Gastrocnemius medialis (tissue), 4 donors: ENCODE results near the gene MGST2.

Experiments used
- POLR2A ChIP-seq, 2 donors: fragments of 450-650 bp; IDR thresholded peaks; one replicate each; pipeline ENCODE4 v1.6.1; 2017; ENCODE audit warnings: antibody characterized with exemption in 2 of 2, mild to moderate bottlenecking in 2 of 2, moderate library complexity in 2 of 2
- TF ChIP-seq, protein P1 (sequence below), 5 experiments: fragments of 450-650 bp in 3 of 5; fragments of 200-600 bp in 2 of 5; sonication (generic) in 2 of 5; IDR thresholded peaks in 4 of 5; conservative IDR thresholded peaks in 1 of 5; 1 replicate in 4 of 5; 2 replicates in 1 of 5; pipeline ENCODE4 v1.5.1; 2016 to 2019; ENCODE audit warnings: antibody characterized with exemption in 5 of 5, mild to moderate bottlenecking in 3 of 5, moderate library complexity in 3 of 5

DNA sequence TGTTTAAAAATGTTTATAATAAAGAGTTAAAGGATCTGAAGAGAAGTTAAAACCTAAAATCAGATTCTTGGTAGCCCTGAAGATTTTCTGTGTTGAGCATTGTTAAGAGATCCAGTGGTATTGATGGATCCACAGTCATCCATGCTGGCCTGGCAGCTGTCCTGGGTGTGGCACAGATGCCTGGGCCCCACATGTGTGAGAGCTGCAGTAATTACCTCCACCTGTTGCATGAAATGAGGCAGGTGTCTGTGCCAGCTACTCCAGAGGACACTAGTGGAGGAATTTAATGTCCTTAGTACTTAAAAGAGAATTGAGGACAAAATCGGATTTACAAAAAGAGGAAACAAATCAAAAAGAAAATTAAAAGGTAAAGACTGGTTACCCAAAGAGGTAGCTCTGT lies 44.0 kb downstream of the MGST2 start:
- TF ChIP-seq, protein P1, sequence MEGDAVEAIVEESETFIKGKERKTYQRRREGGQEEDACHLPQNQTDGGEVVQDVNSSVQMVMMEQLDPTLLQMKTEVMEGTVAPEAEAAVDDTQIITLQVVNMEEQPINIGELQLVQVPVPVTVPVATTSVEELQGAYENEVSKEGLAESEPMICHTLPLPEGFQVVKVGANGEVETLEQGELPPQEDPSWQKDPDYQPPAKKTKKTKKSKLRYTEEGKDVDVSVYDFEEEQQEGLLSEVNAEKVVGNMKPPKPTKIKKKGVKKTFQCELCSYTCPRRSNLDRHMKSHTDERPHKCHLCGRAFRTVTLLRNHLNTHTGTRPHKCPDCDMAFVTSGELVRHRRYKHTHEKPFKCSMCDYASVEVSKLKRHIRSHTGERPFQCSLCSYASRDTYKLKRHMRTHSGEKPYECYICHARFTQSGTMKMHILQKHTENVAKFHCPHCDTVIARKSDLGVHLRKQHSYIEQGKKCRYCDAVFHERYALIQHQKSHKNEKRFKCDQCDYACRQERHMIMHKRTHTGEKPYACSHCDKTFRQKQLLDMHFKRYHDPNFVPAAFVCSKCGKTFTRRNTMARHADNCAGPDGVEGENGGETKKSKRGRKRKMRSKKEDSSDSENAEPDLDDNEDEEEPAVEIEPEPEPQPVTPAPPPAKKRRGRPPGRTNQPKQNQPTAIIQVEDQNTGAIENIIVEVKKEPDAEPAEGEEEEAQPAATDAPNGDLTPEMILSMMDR (IDR thresholded peaks at IDR 0.05 in 4 of 5, conservative IDR thresholded peaks at IDR 0.05 in 1 of 5), result no peak
- no peak for TF ChIP-seq POLR2A (IDR thresholded peaks at IDR 0.05)
